Left hindlimb (tissue), 1 donor: ENCODE measurements around the gene MYBPHL.
"Not testable (repeated sequence)": the region's sequence is repeated elsewhere in the genome, so short reads cannot be mapped to it uniquely, and the experiment has no call there.

Experiments
- DNase-seq: peaks from one replicate; pipeline ENCODE4 v3.0.0-alpha.2; 2018

The MYBPHL gene

GRCh38 chr1:109304226-109304920 is 2.4 kb downstream of the MYBPHL start:
- no peak for DNase-seq

GRCh38 chr1:109301874-109302273 is 4.9 kb downstream of the MYBPHL start:
- DNase-seq, result no peak

- no peak for DNase-seq
These were observed 6.1 kb downstream of the MYBPHL start for GRCh38 chr1:109300650-109301151.

DNA sequence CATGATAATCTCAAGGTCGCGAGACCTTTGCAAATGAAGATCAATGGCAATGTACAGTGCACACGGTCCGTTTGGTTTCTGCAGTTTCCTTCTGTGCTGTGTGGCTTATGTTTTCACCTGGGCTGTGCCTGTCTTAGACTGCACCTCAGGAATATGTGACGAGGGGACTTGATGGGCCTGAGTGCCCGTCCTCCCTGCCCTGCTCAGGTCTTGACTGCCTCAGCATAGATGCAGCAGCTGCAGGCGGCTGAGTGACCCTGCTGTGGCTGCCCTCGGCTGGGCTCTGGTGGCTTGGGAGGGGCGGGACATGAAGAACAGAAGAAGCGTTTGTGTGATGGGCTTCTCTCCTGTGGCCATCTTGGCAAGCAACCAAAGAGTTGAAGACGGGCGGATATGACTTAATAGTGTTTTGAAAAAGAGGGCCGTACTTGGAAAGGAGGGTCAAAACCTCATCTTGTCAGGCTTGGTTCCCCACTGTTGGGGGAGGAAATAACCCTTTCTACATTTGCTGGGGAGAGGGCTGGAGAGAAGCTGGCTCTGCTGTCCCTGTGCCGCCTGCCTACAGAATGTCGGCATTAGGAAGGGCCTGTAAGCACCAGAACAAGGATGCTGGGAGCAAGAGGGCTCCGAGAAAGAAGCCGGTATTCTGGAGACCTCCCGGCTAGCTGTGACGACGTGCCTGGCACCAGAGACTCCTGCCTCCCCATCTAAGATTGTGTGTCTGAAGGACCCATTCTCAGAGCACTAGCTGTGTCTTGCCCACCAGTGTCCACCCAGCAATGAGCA is 7.1 kb downstream of the MYBPHL start:
- peak; percentile 82 for DNase-seq

DNA sequence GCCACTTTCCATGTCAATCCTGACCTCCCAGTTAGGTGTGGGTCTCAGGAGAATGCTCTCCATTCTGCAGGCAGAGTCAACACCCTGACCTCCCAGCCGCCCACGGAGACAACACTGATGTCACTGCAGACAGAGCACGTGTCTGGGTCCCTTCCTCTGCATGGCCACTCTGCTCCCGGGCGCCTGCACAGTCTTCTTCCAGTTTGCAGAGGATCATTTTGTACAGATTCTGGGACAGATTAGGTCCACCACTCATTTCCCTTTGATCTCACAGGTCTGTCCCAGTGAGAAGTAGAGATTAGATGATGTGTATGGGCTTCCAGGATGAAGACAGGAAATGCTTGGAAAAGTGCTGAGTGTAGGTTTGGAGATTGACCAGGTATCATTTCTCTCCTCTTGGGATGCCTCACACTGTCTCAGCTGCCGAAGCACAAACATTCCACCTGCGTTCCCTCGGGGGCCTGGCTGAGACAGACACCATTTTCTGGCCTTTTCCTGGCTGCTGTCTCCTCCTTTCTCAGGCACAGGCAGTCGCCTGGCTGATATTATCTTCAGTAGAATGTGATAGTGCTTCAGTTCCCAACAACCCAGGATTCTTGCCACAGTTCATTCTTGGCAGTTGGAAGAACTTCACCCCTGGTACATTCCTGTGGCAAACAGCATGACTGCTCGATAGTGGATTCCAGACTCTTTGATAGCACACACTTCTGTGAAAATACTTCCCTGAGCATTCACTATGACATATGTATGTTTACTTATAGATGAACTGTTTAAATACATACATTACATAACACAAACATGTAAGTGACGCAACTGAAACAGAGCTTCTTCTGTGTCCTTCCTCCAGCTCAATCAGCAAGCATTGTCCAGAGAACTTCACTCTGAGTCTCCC is 7.9 kb downstream of the MYBPHL start:
- DNase-seq, result peak; percentile 55

- no peak for DNase-seq
These were observed 10.0 kb downstream of the MYBPHL start for GRCh38 chr1:109296782-109297181.

DNA sequence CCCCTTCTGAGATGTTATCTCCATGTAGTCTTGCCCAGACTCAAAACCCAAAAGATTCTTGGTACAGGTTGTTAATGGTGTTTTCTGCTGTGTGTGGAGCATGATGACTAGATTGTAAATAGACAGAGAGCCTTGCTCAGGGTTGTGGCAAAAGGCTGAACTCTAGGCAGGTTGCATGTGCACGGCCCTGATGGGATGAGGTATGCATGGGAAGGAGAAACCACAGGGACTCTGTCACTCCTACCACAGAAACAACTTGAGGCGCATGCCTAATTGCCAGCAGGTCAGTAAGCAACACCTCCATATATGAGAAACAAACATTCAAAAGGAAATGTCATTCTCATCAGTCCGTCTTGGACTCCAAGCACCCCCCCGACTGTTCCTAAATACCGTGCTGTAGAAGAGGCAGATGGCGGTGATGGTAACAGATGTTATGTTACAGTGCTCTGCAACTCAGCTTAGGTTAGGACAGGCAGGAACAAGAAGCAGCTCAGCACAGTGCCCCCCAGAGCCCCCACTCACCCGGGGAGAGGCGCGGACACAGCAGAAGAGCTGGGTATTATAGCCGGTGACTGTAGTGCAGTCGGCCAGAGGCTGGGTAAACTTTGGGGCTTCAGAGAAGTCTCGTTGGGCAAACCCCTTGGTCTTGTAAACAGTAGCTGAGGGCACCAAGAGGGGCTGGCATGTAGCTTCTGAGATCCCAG is 10.9 kb downstream of the MYBPHL start:
- no peak for DNase-seq

DNA sequence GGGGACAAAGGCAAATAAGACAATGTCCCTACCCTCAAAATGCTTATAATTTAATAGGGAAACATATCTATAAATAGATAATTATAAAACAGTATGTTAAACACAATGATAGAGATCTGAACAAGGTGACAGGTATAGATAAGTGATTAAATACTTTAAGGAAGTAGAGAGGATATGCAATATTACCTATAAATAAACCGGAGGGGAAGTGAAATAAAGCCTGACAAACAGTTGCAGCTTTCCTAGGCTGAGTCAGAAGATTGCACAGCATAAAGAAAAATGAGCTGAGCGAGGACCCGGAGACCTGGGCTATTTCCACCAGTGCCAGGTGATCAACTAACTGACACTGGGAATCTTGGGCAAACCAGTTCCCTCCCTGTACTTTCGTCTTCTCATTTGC is 12.3 kb downstream of the MYBPHL start:
- no peak for DNase-seq

GRCh38 chr1:109293026-109293425 is 13.8 kb downstream of the MYBPHL start:
- no peak for DNase-seq

DNA sequence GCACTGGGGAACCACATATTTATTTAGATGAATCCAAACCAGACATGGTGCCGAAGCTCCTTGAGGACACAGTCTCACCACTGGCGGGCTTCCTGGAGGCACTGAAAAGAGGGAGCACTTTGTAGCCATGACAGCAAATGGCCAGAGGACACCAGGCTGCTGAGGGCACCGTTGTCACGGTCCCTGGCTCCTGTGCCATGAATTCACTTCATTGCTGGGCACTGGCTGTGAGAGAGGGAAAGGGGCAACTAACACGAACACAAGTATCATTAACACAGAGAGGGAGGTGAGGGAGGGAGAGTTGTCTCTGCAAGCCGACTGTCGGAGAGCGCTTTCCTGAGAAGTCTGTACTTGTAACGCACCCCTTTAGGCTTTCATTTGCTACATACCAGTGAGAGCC is 14.4 kb downstream of the MYBPHL start:
- DNase-seq, result no peak

- DNase-seq, result no peak
These were observed 15.8 kb downstream of the MYBPHL start for GRCh38 chr1:109290998-109291397.

GRCh38 chr1:109290137-109290536 is 16.7 kb downstream of the MYBPHL start:
- no peak for DNase-seq

DNA sequence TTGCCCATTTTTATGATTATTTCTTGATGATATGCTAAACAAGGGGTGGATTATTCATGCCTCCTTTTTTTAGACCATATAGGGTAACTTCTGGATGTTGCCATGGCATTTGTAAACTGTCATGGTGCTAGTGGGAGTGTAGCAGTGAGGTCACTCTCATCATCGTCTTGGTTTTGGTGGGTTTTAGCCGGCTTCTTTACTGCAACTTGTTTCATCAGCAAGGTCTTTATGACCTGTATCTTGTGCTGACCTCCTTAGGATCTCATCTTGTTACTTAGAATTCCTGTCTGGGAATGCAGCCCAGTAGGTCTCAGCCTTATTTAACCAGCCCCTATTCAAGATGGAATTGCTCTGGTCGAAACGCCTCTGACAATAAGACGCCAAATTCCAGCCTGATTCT is 20.0 kb downstream of the MYBPHL start:
- DNase-seq, result not testable (repeated sequence)

DNA sequence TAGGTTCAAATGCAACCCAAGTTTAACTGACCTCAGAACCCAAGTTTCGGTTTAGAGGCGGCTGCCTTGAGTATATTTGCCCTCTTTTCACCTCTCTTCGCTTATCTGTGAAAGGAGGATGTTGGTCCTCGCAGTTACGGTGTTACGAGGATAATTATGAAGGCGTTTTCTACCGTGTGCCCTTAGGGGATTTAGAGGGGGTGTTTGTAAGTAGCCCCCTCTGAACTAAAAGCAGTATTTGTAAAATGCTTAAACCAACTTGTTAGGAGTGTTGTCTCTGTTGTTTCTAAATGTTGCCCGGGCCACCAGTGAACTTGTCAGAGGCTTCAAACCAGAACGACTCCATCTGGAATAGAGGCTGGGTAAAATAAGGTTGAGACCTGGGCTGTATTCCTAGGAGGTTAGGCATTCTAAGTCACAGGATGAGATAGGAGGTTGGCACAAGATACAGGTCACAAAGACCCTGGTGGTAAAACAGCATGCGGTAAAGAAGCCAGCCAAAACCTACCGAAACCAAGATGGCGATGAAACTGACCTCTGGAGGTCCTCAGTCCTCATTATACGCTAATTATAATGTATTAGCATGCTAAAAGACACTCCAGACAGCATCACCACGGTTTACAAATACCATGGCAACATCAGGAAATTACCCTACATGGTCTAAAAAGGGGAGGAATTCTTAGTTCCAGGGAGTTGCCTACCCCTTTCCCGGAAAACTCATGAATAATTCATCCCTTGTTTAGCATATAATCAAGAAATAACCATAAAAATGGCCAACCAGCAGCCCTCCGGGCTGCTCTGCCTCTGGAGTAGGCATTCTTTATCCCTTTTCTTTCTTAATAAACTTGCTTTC is 22.8 kb downstream of the MYBPHL start:
- no peak for DNase-seq

- peak; percentile 97 for DNase-seq
These were observed 23.7 kb downstream of the MYBPHL start, which contains the start of gene PSRC1 for GRCh38 chr1:109282952-109283747. TSS of gene PSRC1 (minus strand) at chr1:109283145.

DNA sequence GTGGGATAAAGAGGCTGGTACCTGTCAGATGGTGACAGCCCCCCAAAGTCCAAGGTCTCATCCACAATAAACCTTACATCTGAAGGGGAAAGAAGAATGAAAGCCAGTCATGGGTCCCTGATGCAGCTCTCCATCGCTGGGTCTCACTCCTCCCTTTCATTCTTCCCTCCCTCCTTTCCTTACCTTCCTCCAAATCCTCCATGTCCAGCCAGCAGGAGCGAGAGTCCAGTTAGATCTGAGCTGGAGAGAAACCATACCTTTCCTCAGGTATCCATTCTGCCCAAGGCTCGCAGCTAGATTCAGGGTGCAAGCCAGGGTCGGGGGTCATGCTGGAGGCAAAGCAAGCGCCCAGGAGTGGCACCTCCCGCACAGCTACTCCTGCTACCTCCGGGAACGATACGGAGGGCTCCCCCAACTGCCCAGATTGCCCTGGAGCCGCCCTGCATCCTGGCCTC is 24.3 kb downstream of the MYBPHL start:
- DNase-seq, result no peak

DNA sequence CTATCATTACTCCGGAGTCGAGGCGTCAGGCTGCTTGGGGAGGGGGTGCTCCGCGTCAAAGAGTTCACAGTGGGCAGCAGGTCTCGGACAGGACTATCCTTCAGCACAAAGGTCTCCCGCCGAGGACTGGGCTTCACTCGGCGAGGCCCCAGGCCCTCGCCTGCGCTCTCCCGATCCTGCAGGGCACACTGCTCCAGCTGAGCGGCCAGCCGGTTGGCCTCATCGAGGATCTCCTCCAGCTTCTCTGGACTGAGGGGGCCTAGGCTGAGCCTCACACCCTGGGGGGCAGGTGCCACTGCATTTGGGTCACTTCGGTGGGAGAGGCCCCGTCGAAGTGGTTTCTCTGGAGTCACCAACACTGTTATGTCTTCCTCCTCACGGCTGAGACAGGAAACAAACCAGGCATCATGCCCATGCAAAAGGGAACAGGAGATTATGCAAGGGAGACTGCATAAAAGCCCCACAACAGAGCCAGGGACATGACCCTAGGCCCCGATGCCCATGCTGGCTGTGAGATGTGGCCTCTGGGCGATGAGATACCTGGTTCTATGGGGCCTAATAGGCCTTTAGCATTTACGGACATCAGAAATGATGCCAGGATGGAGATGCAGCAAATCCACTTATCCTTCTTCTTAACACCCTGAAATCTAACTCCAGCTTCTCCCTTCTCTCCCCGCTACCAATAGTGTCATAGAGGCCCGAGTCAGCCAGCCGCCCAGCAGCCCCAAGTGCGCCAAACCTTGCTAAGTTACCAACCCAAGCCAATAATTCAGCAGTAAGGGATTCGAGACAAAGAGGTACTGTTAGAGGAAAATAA is 24.9 kb downstream of the MYBPHL start:
- DNase-seq, result no peak

DNA sequence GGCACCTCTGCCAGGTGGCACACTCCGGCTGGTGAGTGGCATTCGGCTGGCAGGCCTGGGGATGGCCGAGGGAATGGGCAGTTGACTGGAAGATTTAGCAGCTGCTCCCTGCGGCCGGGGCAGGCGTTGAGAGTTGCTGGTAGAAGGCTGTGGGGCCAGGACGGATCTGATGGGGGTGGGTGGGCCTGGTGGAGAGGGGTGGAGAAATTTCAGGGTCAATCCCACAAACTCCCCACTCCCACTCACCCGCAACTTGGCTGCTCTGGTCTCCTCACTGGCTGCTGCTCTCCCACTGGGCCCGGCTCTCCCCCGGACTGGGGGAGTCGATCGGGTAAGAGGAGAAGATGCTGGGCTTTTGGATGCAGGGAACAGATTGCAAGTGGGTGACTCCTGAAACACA is 25.9 kb downstream of the MYBPHL start:
- DNase-seq, result no peak

- no peak for DNase-seq
These were observed 27.1 kb downstream of the MYBPHL start for GRCh38 chr1:109279615-109280278.
